Activated CD4-positive, CD25-positive, alpha-beta regulatory T cell (primary cell): Measurements from ENCODE around the gene LPAR1.
"Not testable (repeated sequence)": the region's sequence is repeated elsewhere in the genome, so short reads cannot be mapped to it uniquely, and the experiment has no call there.

ENCODE experiments used
- DNase-seq, 4 experiments: peaks; one replicate each; lab custom pipeline; 2025; lab: John Stamatoyannopoulos, UW

The LPAR1 gene

GRCh38 chr9:110874963-110875674, 163.2 kb downstream of the LPAR1 start:
- DNase-seq: no peak

GRCh38 chr9:110872920-110873319, 165.3 kb downstream of the LPAR1 start:
- no peak for DNase-seq

GRCh38 chr9:110871736-110872135, 166.5 kb downstream of the LPAR1 start:
- no peak for DNase-seq

GRCh38 chr9:110869931-110870330, 168.3 kb downstream of the LPAR1 start:
- DNase-seq: no peak

- no peak for DNase-seq
Measured at GRCh38 chr9:110864011-110864410, 174.3 kb downstream of the LPAR1 start.

- not testable (repeated sequence) for DNase-seq
Measured at GRCh38 chr9:110861370-110862110, 176.7 kb downstream of the LPAR1 start.

- no peak for DNase-seq
Measured at GRCh38 chr9:110856772-110857171, 181.5 kb downstream of the LPAR1 start.

- DNase-seq: no peak
Measured at GRCh38 chr9:110850401-110851135, 187.7 kb downstream of the LPAR1 start.

GRCh38 chr9:110847671-110848070, 190.6 kb downstream of the LPAR1 start:
- DNase-seq: no peak

GRCh38 chr9:110846215-110846614, 192.1 kb downstream of the LPAR1 start:
- no peak for DNase-seq

- no peak for DNase-seq
Measured at GRCh38 chr9:110844121-110844520, 194.1 kb downstream of the LPAR1 start.

- DNase-seq: no peak
Measured at GRCh38 chr9:110842986-110843385, 195.3 kb downstream of the LPAR1 start.

- no peak for DNase-seq
Measured at GRCh38 chr9:110842169-110842568, 196.1 kb downstream of the LPAR1 start.

- no peak for DNase-seq
Measured at GRCh38 chr9:110837401-110838005, 200.8 kb downstream of the LPAR1 start.

- no peak for DNase-seq
Measured at GRCh38 chr9:110835859-110836271, 202.4 kb downstream of the LPAR1 start.

- DNase-seq: no peak
Measured at GRCh38 chr9:110835404-110835803, 202.9 kb downstream of the LPAR1 start.

- no peak for DNase-seq
Measured at GRCh38 chr9:110832926-110833325, 205.3 kb downstream of the LPAR1 start.

GRCh38 chr9:110830495-110830894, 207.8 kb downstream of the LPAR1 start:
- no peak for DNase-seq

- no peak for DNase-seq
Measured at GRCh38 chr9:110828264-110828663, 210.0 kb downstream of the LPAR1 start.

GRCh38 chr9:110826400-110826799, 211.9 kb downstream of the LPAR1 start:
- DNase-seq: not testable (repeated sequence)

- no peak for DNase-seq
Measured at GRCh38 chr9:110825950-110826349, 212.3 kb downstream of the LPAR1 start.

GRCh38 chr9:110825129-110825528, 213.1 kb downstream of the LPAR1 start:
- not testable (repeated sequence) for DNase-seq
